CD4-positive, alpha-beta memory T cell (primary cell): ENCODE data around the gene SUN2. TPM values are rescaled to one million over a fixed set of nuclear protein-coding genes. Genes with fewer than 3 reads are reported as not detected.

ENCODE experiments used
- CTCF ChIA-PET: fragments of 350-600 bp; sonication (Branson Sonifier 250); formaldehyde crosslinking; loops from one replicate; lab custom pipeline; 2021; ENCODE audit warnings: inconsistent platforms; ENCODE audit not compliant: partially characterized antibody; lab: Charles Lee
- POLR2A ChIA-PET: fragments of 350-600 bp; sonication (Branson Sonifier 250); formaldehyde crosslinking; loops from one replicate; lab custom pipeline; 2021; ENCODE audit not compliant: partially characterized antibody; lab: Charles Lee
- DNase-seq, 5 donors: peaks; one replicate each; pipeline versions ENCODE4 v3.0.0 to v3.0.0-alpha.2; 2020 to 2022; ENCODE audit warnings: mixed read lengths in 1 of 5
- H3K27ac ChIP-seq: one replicate; pipeline ENCODE4 v1.7.0; 2013; ENCODE audit warnings: low read depth, low read length
- H3K27me3 ChIP-seq: 2 replicates; pipeline ENCODE4 v1.7.0; 2013; ENCODE audit warnings: mild to moderate bottlenecking, low read length, moderate library complexity; ENCODE audit not compliant: insufficient read depth
- H3K36me3 ChIP-seq: 2 replicates; pipeline ENCODE4 v1.7.0; 2013; ENCODE audit warnings: mild to moderate bottlenecking, low read length, moderate library complexity; ENCODE audit not compliant: insufficient read depth
- H3K4me1 ChIP-seq: 2 replicates; pipeline ENCODE4 v1.7.0; 2013; ENCODE audit warnings: mild to moderate bottlenecking, low read length, moderate library complexity; ENCODE audit not compliant: insufficient read depth
- H3K4me3 ChIP-seq, 2 donors: one replicate each; pipeline ENCODE4 v1.7.0; 2013; ENCODE audit warnings: low read length in 2 of 2, mild to moderate bottlenecking in 1 of 2
- H3K9me3 ChIP-seq, 2 donors: one replicate each; pipeline ENCODE4 v1.7.0; 2013; ENCODE audit warnings: low read length in 2 of 2, control low read depth in 1 of 2; ENCODE audit not compliant: control insufficient read depth in 1 of 2
- H3K27ac Mint-ChIP-seq, 7 donors: one replicate each; pipeline ENCODE4 v1.8.0; 2020 to 2021; ENCODE audit warnings: mixed read lengths in 7 of 7, mild to moderate bottlenecking in 6 of 7, inconsistent platforms in 3 of 7, moderate library complexity in 3 of 7
- H3K27me3 Mint-ChIP-seq, 2 donors: one replicate each; pipeline ENCODE4 v1.8.0; 2020 to 2021; ENCODE audit warnings: mixed read lengths in 2 of 2
- H3K36me3 Mint-ChIP-seq, 2 donors: one replicate each; pipeline ENCODE4 v1.8.0; 2020 to 2021; ENCODE audit warnings: mixed read lengths in 2 of 2, inconsistent platforms in 1 of 2, mild to moderate bottlenecking in 1 of 2
- H3K4me1 Mint-ChIP-seq, 4 donors: one replicate each; pipeline ENCODE4 v1.8.0; 2020 to 2021; ENCODE audit warnings: mixed read lengths in 4 of 4, mild to moderate bottlenecking in 1 of 4
- H3K4me3 Mint-ChIP-seq, 8 donors: one replicate each; pipeline ENCODE4 v1.8.0; 2020 to 2021; ENCODE audit warnings: mixed read lengths in 8 of 8, mild to moderate bottlenecking in 7 of 8, moderate library complexity in 6 of 8, inconsistent platforms in 3 of 8
- H3K9me3 Mint-ChIP-seq, 8 donors: one replicate each; pipeline ENCODE4 v1.8.0; 2020 to 2021; ENCODE audit warnings: mixed read lengths in 8 of 8, mild to moderate bottlenecking in 5 of 8, inconsistent platforms in 3 of 8, moderate library complexity in 1 of 8
- intact Hi-C: fragments of 100-400 bp; cut with micrococcal nuclease; formaldehyde crosslinking; loops from one replicate; pipeline ENCODE4 v1.15.1; 2023
- polyA plus RNA-seq, 2 donors: library from polyadenylated mRNA; unstranded; fragments of 300-500 nt; fragmentation: Illumina TruSeq; gene quantifications; one replicate each; pipeline ENCODE4 v1.2.3, GENCODE V29; 2021
- total RNA-seq, 2 experiments: library from RNA; stranded (reverse); gene quantifications; one replicate each; pipeline ENCODE4 v1.2.3, GENCODE V29; 2021

Gene SUN2
- total and polyA plus RNA-seq, 4 experiments from 2014 or later: 323 to 1,004 (median 815) TPM

DNA sequence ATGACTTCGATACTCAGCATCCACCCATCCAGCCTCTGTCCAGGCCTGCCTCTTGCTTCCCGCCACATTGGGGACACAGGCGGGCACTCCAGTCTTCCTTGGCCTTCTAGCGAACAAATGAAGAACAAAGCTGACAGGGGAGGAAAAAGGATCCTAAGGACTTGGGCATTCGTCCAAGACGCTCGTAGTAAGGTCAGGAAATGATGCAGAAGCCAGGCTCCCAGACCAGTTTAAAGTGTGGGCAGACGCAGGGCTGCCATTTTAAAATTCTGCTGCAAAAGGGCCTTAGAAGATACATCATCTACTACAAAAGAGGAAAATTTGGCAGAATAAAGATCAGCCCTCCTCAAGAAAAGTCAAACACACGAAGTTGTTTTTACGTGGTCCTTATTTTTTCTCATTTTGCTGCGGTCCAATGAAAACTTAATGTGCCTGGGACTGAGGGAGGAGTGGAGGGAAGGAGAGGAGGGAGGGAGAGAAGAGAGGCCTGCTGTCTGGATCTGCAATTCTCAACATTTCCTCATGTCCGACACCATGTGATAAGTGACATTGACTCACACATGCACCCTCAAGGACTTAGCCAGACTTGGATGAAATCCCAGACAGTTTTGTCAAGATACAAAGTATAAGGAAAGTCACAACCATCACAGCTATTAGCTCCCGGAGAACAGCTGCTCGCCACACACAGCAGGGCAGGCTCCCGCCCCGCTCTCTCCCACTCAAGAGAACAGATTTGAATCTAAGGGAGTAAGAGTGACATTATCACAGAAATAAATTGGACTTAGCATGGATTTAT lies 32.4 kb upstream of the SUN2 start:
- intact Hi-C loops: no loop called here
- Histone ChIP-seq H3K36me3 (no peaks in the 10 kb centered on the region), H3K9me3 (no peaks in the 10 kb centered on the region), H3K27ac (no peak overlapping the region), H3K4me3 (no peak overlapping the region), H3K27me3 (no peaks in the 10 kb centered on the region), H3K4me1 (peaks cover 6% of the 10 kb centered on the region)
- H3K27ac Mint-ChIP-seq: no peak overlapping the region
- no peak for DNase-seq
- no peaks in the 10 kb centered on the region for H3K9me3 Mint-ChIP-seq
- H3K36me3 Mint-ChIP-seq: peaks cover 4 to 7% of the 10 kb centered on the region in 2 donors
- peaks cover 4 to 10% (median 6%) of the 10 kb centered on the region in 4 donors for H3K4me1 Mint-ChIP-seq
- ChIA-PET CTCF (no interaction called here), POLR2A (no interaction called here)
- peak overlapping the region in 1 of 8 donors; percentile 29 for H3K4me3 Mint-ChIP-seq
- no peaks in the 10 kb centered on the region for H3K27me3 Mint-ChIP-seq

GRCh38 chr22:38786631-38787030 lies 30.8 kb upstream of the SUN2 start:
- H3K27me3 Mint-ChIP-seq: no peaks in the 10 kb centered on the region
- peaks cover 11 to 12% of the 10 kb centered on the region in 2 donors for H3K36me3 Mint-ChIP-seq
- Histone ChIP-seq H3K4me3 (no peak overlapping the region), H3K27ac (no peak overlapping the region), H3K36me3 (peaks cover 3% of the 10 kb centered on the region), H3K4me1 (peaks cover 7% of the 10 kb centered on the region), H3K27me3 (no peaks in the 10 kb centered on the region), H3K9me3 (no peaks in the 10 kb centered on the region)
- no peak overlapping the region for H3K4me3 Mint-ChIP-seq
- no peak for DNase-seq
- peaks cover 0 to 20% (median 5%) of the 10 kb centered on the region in 4 donors for H3K4me1 Mint-ChIP-seq
- POLR2A ChIA-PET: no interaction called here
- CTCF ChIA-PET: no interaction called here
- intact Hi-C loops: no loop called here
- no peak overlapping the region for H3K27ac Mint-ChIP-seq
- no peaks in the 10 kb centered on the region for H3K9me3 Mint-ChIP-seq

GRCh38 chr22:38784856-38785255 lies 29.1 kb upstream of the SUN2 start:
- Histone ChIP-seq H3K4me3 (no peak overlapping the region), H3K27me3 (no peaks in the 10 kb centered on the region), H3K36me3 (peaks cover 8% of the 10 kb centered on the region), H3K9me3 (no peaks in the 10 kb centered on the region), H3K27ac (no peak overlapping the region), H3K4me1 (peaks cover 7% of the 10 kb centered on the region)
- intact Hi-C loops: no loop called here
- DNase-seq: no peak
- POLR2A ChIA-PET: no interaction called here
- no peaks in the 10 kb centered on the region for H3K27me3 Mint-ChIP-seq
- CTCF ChIA-PET: interaction anchor here (0.7 kb wide), 2 partner anchors 19 to 20 kb away, joined by 3 read pairs; no protein-coding TSS in a partner anchor
- peaks cover 18 to 22% of the 10 kb centered on the region in 2 donors for H3K36me3 Mint-ChIP-seq
- no peak overlapping the region for H3K27ac Mint-ChIP-seq
- no peak overlapping the region for H3K4me3 Mint-ChIP-seq
- H3K9me3 Mint-ChIP-seq: no peaks in the 10 kb centered on the region
- H3K4me1 Mint-ChIP-seq: peaks cover 0 to 21% (median 5%) of the 10 kb centered on the region in 4 donors

DNA sequence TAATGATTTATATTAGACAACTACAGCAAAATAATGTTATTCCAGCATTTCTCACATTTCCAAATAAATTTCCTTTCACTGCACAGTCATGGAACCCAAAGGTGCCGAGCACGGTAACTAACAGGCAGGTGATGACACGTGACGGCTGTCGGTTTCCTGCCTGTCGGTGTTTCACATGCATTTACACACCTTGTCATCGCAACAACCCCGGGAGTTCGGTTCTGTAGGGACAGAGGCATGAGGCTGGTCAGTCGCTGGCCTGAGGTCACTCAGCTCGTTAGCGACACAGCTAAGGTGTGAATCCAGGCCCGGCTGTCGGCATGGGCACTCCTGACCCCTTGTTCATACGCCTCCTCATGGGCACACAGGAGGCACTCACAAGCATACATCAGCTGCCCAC lies 28.2 kb upstream of the SUN2 start:
- Histone ChIP-seq H3K4me3 (no peak overlapping the region), H3K27ac (no peak overlapping the region), H3K9me3 (no peaks in the 10 kb centered on the region), H3K36me3 (peaks cover 8% of the 10 kb centered on the region), H3K4me1 (peaks cover 7% of the 10 kb centered on the region), H3K27me3 (no peaks in the 10 kb centered on the region)
- CTCF ChIA-PET: interaction anchor here (0.7 kb wide), 1 partner anchor 18 kb away, joined by 3 read pairs; no protein-coding TSS in a partner anchor
- Mint-ChIP-seq H3K4me1 (peaks cover 0 to 21% (median 5%) of the 10 kb centered on the region in 4 donors), H3K36me3 (peaks cover 20 to 25% of the 10 kb centered on the region in 2 donors), H3K4me3 (no peak overlapping the region), H3K27ac (peak overlapping the region in 1 of 7 donors; percentile 22), H3K27me3 (no peaks in the 10 kb centered on the region), H3K9me3 (no peaks in the 10 kb centered on the region)
- intact Hi-C loops: no loop called here
- POLR2A ChIA-PET: no interaction called here
- DNase-seq: no peak

DNA sequence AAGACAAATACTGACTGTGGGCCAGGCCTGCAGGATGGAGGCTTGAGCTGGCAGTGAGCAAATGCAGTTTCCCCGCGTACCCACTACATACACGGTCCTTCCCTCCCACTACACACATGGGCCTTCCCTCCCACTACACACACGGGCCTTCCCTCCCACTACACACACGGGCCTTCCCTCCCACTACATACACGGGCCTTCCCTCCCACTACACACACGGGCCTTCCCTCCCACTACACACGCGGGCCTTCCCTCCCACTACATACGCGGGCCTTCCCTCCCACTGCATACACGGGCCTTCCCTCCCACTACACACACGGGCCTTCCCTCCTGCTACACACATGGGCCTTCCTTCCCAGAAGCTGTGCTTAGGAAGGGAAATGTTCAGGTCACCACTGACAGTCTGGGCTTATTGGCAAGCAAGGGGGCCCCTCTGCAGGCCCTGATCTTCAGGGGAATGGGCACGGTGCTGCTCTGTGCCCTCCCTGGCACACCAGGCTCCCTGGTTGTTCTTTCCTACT lies 27.4 kb upstream of the SUN2 start:
- Mint-ChIP-seq H3K4me1 (peaks cover 0 to 21% (median 5%) of the 10 kb centered on the region in 4 donors), H3K27me3 (no peaks in the 10 kb centered on the region), H3K4me3 (no peak overlapping the region), H3K27ac (peak overlapping the region in 5 of 7 donors; percentile 24 to 80 (median 65)), H3K9me3 (no peaks in the 10 kb centered on the region), H3K36me3 (peaks cover 17 to 28% of the 10 kb centered on the region in 2 donors)
- Histone ChIP-seq H3K9me3 (no peaks in the 10 kb centered on the region), H3K27ac (no peak overlapping the region), H3K27me3 (no peaks in the 10 kb centered on the region), H3K36me3 (peaks cover 8% of the 10 kb centered on the region), H3K4me1 (peaks cover 7% of the 10 kb centered on the region), H3K4me3 (no peak overlapping the region)
- intact Hi-C loops: no loop called here
- CTCF ChIA-PET: no interaction called here
- POLR2A ChIA-PET: no interaction called here
- no peak for DNase-seq

DNA sequence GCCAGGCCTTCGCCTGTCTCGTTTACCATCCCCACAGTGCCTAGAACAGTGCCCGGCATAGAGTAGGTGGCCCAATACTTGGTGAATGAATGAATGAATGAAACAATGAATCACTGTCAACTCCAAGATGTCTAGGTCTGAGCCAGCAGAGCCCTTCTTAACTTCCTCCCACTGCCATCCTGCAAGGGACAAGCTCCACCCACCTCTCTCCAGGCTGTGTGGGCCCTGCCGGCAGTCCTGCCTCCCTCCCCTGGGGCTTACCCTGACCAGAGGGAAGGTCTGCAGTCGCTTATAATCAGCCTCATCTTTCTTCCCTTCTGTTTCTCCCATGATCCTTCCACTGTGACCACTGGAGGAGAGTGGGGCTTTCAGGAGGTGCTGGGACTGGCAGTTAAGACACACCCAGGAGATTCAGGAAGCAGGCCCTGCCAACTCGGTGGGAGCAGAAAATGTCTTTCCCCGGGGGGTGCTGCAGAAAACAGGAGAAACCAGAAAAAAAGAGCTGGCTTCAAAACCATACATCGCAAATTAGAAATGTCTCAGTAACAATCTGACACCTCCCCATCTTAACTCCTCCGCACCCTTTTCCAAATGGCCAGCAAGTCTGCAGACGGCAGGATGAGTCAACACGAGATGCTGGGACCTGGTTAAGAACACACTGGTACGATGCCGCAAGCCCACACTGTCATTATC lies 26.8 kb upstream of the SUN2 start:
- peaks cover 8% of the 10 kb centered on the region for H3K36me3 ChIP-seq
- CTCF ChIA-PET: interaction anchor here (1.3 kb wide), 1 partner anchor 13 kb away, joined by 4 read pairs; no protein-coding TSS in a partner anchor
- peak overlapping the region in 5 of 7 donors; percentile 52 to 79 (median 65) for H3K27ac Mint-ChIP-seq
- no peak overlapping the region for H3K4me3 Mint-ChIP-seq
- DNase-seq: no peak
- H3K4me1 Mint-ChIP-seq: peaks cover 0 to 21% (median 5%) of the 10 kb centered on the region in 4 donors
- peaks cover 7% of the 10 kb centered on the region for H3K4me1 ChIP-seq
- no peak overlapping the region for H3K27ac ChIP-seq
- H3K9me3 Mint-ChIP-seq: no peaks in the 10 kb centered on the region
- H3K27me3 Mint-ChIP-seq: no peaks in the 10 kb centered on the region
- POLR2A ChIA-PET: no interaction called here
- intact Hi-C loops: no loop called here
- H3K4me3 ChIP-seq: no peak overlapping the region
- peaks cover 17 to 28% of the 10 kb centered on the region in 2 donors for H3K36me3 Mint-ChIP-seq
- H3K9me3 ChIP-seq: no peaks in the 10 kb centered on the region
- no peaks in the 10 kb centered on the region for H3K27me3 ChIP-seq

DNA sequence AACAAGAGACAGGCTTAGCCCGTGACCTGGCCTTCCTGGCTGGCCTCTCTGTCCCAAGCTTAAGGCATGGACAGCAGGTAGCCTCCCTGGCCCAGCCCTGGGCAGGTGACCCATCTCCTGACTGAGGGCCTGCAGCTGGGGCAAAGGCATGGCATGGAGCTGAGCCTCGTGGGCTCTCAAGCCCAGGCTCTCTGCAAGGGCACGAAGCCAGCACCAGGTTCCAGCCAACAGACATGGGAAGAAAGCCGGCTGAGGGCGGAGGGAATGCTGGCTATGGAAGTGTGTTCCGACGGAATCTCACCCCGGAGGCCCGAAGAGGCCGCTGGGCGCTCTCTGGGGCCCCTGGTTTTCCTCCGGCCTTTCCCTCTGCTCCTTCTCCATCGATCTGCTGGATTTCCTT lies 25.2 kb upstream of the SUN2 start:
- Histone ChIP-seq H3K36me3 (peaks cover 8% of the 10 kb centered on the region), H3K9me3 (no peaks in the 10 kb centered on the region), H3K27ac (no peak overlapping the region), H3K4me1 (peaks cover 7% of the 10 kb centered on the region), H3K27me3 (no peaks in the 10 kb centered on the region), H3K4me3 (no peak overlapping the region)
- DNase-seq: no peak
- intact Hi-C loops: no loop called here
- POLR2A ChIA-PET: no interaction called here
- Mint-ChIP-seq H3K36me3 (peaks cover 17 to 28% of the 10 kb centered on the region in 2 donors), H3K27me3 (no peaks in the 10 kb centered on the region), H3K9me3 (no peaks in the 10 kb centered on the region), H3K27ac (no peak overlapping the region), H3K4me3 (no peak overlapping the region), H3K4me1 (peaks cover 0 to 21% (median 6%) of the 10 kb centered on the region in 4 donors)
- CTCF ChIA-PET: no interaction called here
